Activated naive CD4-positive, alpha-beta T cell treated with anti-CD3 and anti-CD28 coated beads for 36 hours (primary cell): ENCODE data around the gene PLA2G4C. TPM values are rescaled to one million over a fixed set of nuclear protein-coding genes. Genes with fewer than 3 reads are reported as not detected.
"Not testable (repeated sequence)": the region's sequence is repeated elsewhere in the genome, so short reads cannot be mapped to it uniquely, and the experiment has no call there.

Experiments
- CTCF ChIA-PET: fragments of 350-600 bp; sonication (Branson Sonifier 250); formaldehyde crosslinking; loops from one replicate; lab custom pipeline; 2021; ENCODE audit warnings: antibody characterized with exemption; lab: Charles Lee
- DNase-seq: peaks from one replicate; pipeline ENCODE4 v3.0.0-alpha.2; 2020
- H3K27ac Mint-ChIP-seq: one replicate; pipeline ENCODE4 v1.8.0; 2021; ENCODE audit warnings: mild to moderate bottlenecking, mixed read lengths
- H3K27me3 Mint-ChIP-seq: one replicate; pipeline ENCODE4 v1.8.0; 2021; ENCODE audit warnings: low read depth, mixed read lengths
- H3K36me3 Mint-ChIP-seq: one replicate; pipeline ENCODE4 v1.8.0; 2021; ENCODE audit warnings: low read depth, mixed read lengths
- H3K4me1 Mint-ChIP-seq: one replicate; pipeline ENCODE4 v1.8.0; 2021; ENCODE audit warnings: low read depth, mixed read lengths
- H3K4me3 Mint-ChIP-seq: one replicate; pipeline ENCODE4 v1.8.0; 2021; ENCODE audit warnings: mild to moderate bottlenecking, moderate library complexity, mixed read lengths
- H3K9me3 Mint-ChIP-seq: one replicate; pipeline ENCODE4 v1.8.0; 2021; ENCODE audit warnings: mixed read lengths
- intact Hi-C: fragments of 100-400 bp; cut with micrococcal nuclease; formaldehyde crosslinking; loops from one replicate; pipeline ENCODE4 v1.15.1; 2023
- total RNA-seq, 2 experiments: library from RNA; stranded (reverse); gene quantifications; one replicate each; pipeline ENCODE4 v1.2.3, GENCODE V29; 2021

Gene PLA2G4C
- total RNA-seq, 2 experiments from 2014 or later = 8.8 to 9.6 TPM

DNA sequence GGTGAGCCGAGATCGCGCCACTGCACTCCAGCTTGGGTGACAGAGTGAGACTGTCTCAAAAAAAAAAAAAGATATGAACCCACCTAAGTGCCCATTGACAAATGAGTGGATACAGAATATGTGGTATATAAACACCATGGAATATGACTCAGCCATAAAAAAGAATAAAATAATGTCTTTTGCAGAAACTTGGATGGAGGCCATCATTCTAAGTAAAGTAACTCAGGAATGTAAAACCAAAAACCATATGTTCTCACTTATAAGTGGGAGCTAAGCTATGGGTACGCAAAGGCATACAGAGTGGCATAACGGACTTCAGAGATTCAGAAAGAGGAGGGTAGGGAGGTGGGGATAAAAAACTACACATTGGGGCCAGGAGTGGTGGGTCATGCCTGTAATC, 29.5 kb downstream of the PLA2G4C start:
- Mint-ChIP-seq H3K27ac (no peak overlapping the region), H3K4me1 (no peaks in the 10 kb centered on the region), H3K36me3 (no peaks in the 10 kb centered on the region), H3K9me3 (no peaks in the 10 kb centered on the region), H3K27me3 (no peaks in the 10 kb centered on the region), H3K4me3 (no peak overlapping the region)
- no peak for DNase-seq
- CTCF ChIA-PET = interaction anchor here (1.1 kb wide), 1 partner anchor 27 kb away, joined by 3 read pairs; no protein-coding TSS in a partner anchor
- intact Hi-C loops = no loop called here

DNA sequence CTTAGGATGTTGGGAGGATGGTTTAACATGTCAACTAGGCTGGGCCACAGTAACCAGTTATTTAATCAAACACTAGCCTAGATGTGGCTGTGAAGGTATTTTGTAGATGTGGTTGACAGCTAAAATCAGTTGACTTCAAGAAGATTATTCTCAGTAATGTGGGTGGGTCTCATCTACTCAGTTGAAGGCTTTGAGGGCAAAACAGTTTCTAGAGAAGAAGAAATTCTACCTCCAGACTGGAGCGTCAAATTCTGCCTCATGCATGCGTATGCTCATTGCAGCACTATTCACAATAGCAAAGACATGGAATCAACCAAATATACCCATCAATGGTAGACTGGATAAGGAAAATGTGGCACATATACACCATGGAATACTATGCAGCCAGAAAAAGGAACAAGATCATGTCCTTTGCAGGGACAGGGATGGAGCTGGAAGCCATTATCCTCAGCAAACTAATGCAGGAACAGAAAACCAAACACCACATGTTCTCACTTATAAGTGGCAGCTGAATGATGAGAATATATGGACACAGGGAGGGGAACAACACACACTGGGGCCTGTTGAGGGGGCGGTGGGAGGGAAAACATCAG, 40.3 kb downstream of the PLA2G4C start:
- CTCF ChIA-PET = interaction anchor here (0.7 kb wide), 1 partner anchor 47 kb away, joined by 3 read pairs; no protein-coding TSS in a partner anchor
- intact Hi-C loops, H3K4me1 Mint-ChIP-seq, DNase-seq, H3K27me3 Mint-ChIP-seq, H3K4me3 Mint-ChIP-seq, H3K27ac Mint-ChIP-seq, H3K36me3 Mint-ChIP-seq, H3K9me3 Mint-ChIP-seq: not testable (repeated sequence)

DNA sequence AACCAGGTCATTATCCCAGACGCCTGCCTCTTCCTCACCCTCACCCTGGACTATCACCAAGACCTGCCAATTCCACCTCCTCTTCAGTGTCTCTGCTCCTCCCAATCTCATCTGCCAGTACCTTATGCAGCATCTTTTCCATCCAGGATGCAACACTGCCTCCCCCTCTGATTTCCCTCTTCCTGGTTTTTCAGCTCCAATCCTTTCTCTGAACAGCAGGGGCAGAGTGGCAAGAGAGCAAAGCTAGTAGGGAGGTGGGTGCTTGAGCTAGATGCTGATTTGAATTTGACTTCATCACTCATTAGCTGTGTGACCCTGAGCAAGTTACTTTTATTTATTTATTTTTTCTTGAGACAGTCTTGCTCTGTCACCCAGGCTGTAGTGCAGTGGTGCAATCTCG, 41.2 kb downstream of the PLA2G4C start:
- Mint-ChIP-seq H3K4me3 (no peak overlapping the region), H3K9me3 (no peaks in the 10 kb centered on the region), H3K27ac (no peak overlapping the region), H3K27me3 (no peaks in the 10 kb centered on the region), H3K36me3 (peaks cover 6% of the 10 kb centered on the region), H3K4me1 (no peaks in the 10 kb centered on the region)
- CTCF ChIA-PET = interaction anchor here (0.6 kb wide), 1 partner anchor 30 kb away, joined by 4 read pairs; no protein-coding TSS in a partner anchor
- intact Hi-C loops = no loop called here
- no peak for DNase-seq

DNA sequence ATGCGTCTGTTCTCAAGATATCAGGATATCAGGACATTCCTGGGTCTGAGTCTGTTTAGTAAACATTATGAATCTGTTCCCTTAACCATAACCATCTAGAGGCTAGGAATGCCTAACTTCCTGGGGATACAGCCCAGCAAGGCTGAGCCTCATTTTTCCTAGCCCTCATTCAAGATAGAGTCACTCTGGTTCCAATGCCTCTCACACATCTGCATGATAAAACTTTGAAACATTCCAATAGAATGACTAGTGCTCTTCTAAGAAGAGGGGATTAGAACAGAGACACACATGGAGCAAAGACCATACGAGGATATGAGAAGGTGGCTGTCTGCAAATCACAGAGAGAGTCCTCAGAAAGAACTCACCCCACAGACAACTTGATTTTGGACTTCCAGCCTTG, 46.1 kb downstream of the PLA2G4C start:
- intact Hi-C loops = no loop called here
- no peak for DNase-seq
- peaks cover 6% of the 10 kb centered on the region for H3K27me3 Mint-ChIP-seq
- no peak overlapping the region for H3K27ac Mint-ChIP-seq
- H3K4me1 Mint-ChIP-seq = no peaks in the 10 kb centered on the region
- CTCF ChIA-PET = no interaction called here
- no peak overlapping the region for H3K4me3 Mint-ChIP-seq
- no peaks in the 10 kb centered on the region for H3K9me3 Mint-ChIP-seq
- H3K36me3 Mint-ChIP-seq = peaks cover 2% of the 10 kb centered on the region

DNA sequence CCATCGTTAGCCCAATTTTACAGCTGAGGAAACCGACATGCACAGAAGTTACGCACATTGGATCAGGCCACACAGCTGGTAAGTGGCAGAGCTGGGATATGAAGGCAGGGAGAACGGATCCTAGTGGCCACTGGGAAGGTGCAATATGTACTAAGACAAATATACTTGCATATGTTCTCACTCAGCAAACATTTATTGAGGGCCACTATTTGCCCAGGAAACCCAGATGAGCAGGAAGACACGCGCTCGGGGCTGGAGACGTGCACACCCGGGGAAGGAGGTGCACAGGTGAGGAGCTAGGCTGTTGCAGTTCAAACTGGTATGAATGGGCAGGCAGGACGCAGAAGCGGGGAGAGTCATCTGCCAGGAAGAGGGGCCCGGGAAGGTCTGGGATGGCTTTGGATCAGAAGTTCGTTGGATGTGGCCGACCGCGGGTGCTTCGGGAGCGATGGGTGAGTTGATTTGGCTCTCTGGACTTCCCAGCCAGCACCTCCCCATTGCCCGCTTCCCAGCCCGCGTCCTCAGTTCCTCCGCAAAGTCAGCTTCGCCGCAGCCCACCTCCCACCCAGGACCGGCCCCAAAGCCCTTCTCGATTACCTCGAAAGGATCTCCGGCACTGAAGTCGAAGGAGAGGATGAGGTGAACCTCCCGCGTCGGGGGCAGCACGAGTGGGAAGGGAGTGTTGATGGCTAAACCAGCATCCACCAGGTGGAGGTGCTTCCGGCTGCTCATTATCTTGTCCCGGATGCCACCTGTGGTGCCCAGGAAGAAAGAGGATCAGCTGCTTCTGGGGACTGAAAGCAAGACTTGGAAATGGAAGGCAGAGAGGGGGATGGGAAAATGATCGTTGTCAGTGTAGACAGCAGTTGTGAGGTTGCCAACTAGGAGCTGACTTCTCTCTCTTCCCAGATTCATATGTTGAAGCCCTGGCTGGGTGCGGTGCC, 48.9 kb downstream of the PLA2G4C start:
- Mint-ChIP-seq H3K36me3 (no peaks in the 10 kb centered on the region), H3K9me3 (no peaks in the 10 kb centered on the region), H3K4me3 (no peak overlapping the region), H3K27me3 (peaks cover 6% of the 10 kb centered on the region), H3K4me1 (no peaks in the 10 kb centered on the region), H3K27ac (no peak overlapping the region)
- intact Hi-C loops = no loop called here
- CTCF ChIA-PET = interaction anchor here (0.6 kb wide), 1 partner anchor 31 kb away, joined by 3 read pairs; no protein-coding TSS in a partner anchor
- no peak for DNase-seq

DNA sequence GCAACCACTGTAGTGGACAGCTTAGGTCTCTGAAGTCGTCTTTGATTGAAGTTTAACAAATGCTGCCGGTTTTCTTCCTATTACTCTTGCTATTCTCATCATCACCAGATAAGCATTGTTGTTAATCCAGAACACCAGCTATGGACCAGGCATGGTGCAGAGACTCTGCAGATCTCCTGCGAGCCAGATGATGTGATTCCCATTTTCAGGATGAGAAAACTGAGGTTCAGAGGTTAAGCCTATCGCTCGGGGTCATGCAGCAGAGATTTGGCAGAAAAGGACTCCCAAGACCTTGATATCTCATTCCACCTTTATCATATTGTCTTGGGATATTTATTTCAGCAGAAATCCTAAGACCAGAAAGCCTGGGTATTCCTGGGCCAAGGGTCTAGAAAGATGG, 50.2 kb downstream of the PLA2G4C start:
- CTCF ChIA-PET = interaction anchor here (0.6 kb wide), 1 partner anchor 213 kb away, joined by 3 read pairs; no protein-coding TSS in a partner anchor

DNA sequence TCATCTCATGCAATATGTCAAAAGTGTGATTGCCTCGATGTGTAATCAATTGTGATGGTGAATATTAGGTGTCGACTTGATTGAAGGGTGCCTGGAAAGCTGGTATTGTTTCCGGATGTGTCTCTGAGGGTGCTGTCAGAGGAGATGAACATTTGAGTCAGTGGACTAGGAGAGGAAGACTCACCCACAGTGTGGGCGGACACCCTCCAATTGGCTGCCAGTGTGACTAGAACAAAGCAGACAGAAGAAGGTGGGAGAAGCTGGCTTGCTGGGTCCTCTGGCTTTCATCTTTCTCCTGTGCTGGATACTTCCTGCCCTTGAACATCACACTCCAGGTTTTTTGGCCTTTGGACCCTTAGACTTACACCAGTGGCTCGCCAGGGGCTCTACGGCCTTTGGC, 51.3 kb downstream of the PLA2G4C start:
- no peaks in the 10 kb centered on the region for H3K4me1 Mint-ChIP-seq
- H3K4me3 Mint-ChIP-seq = no peak overlapping the region
- intact Hi-C loops = no loop called here
- no peaks in the 10 kb centered on the region for H3K9me3 Mint-ChIP-seq
- no peak overlapping the region for H3K27ac Mint-ChIP-seq
- H3K27me3 Mint-ChIP-seq = peaks cover 6% of the 10 kb centered on the region
- no peaks in the 10 kb centered on the region for H3K36me3 Mint-ChIP-seq
- CTCF ChIA-PET = no interaction called here
- no peak for DNase-seq

More for the DNA sequence above, 50.2 kb downstream of the PLA2G4C start:
- H3K27me3 Mint-ChIP-seq = peaks cover 6% of the 10 kb centered on the region
- H3K27ac Mint-ChIP-seq = no peak overlapping the region
- H3K36me3 Mint-ChIP-seq = no peaks in the 10 kb centered on the region
- no peaks in the 10 kb centered on the region for H3K4me1 Mint-ChIP-seq
- H3K4me3 Mint-ChIP-seq = no peak overlapping the region
- H3K9me3 Mint-ChIP-seq = no peaks in the 10 kb centered on the region
- no peak for DNase-seq
- intact Hi-C loops = no loop called here

DNA sequence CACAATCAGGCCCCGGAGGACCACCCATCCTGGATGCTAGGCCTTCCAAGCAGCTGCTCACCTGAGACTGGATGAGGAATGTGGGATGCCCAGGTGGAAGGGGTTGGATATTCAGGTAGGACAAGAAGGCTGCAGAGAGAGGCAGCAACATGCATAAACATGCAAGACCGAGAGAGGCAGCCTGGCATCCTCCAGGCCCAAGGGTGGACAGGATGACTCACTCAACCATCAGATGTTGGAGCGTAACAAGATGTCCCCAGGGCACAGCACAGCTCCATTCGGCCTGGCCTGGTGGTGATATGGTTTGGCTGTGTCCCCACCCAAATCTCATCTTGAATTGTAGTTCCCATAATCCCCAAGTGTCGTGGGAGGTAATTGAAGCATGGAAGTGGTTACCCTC, 56.8 kb downstream of the PLA2G4C start:
- Mint-ChIP-seq H3K9me3 (no peaks in the 10 kb centered on the region), H3K4me1 (no peaks in the 10 kb centered on the region), H3K27me3 (no peaks in the 10 kb centered on the region), H3K36me3 (peaks cover 1% of the 10 kb centered on the region), H3K4me3 (no peak overlapping the region), H3K27ac (no peak overlapping the region)
- no peak for DNase-seq
- intact Hi-C loops = no loop called here
- CTCF ChIA-PET = no interaction called here

DNA sequence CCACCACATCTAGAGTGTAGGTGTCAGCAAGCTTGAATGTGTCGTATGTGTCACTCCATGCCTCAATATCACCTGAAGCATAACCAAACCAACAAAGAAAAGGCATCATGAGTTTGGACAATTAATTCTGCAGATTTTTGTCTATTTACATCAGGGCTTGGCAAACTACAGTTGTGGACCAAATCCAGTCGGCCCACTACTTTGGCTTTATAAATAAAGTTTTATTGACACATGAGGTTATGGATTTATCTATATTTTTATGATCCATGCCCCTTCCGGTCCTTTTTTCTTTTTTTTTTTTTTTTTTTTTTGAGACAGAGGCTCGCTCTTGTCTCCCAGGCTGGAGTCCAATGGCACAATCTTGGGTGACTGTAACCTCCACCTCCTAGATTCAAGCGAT, 57.5 kb downstream of the PLA2G4C start:
- H3K4me1 Mint-ChIP-seq = no peaks in the 10 kb centered on the region
- H3K27ac Mint-ChIP-seq = no peak overlapping the region
- H3K27me3 Mint-ChIP-seq = no peaks in the 10 kb centered on the region
- DNase-seq = no peak
- intact Hi-C loops = no loop called here
- H3K36me3 Mint-ChIP-seq = peaks cover 1% of the 10 kb centered on the region
- CTCF ChIA-PET = no interaction called here
- H3K9me3 Mint-ChIP-seq = no peaks in the 10 kb centered on the region
- no peak overlapping the region for H3K4me3 Mint-ChIP-seq

DNA sequence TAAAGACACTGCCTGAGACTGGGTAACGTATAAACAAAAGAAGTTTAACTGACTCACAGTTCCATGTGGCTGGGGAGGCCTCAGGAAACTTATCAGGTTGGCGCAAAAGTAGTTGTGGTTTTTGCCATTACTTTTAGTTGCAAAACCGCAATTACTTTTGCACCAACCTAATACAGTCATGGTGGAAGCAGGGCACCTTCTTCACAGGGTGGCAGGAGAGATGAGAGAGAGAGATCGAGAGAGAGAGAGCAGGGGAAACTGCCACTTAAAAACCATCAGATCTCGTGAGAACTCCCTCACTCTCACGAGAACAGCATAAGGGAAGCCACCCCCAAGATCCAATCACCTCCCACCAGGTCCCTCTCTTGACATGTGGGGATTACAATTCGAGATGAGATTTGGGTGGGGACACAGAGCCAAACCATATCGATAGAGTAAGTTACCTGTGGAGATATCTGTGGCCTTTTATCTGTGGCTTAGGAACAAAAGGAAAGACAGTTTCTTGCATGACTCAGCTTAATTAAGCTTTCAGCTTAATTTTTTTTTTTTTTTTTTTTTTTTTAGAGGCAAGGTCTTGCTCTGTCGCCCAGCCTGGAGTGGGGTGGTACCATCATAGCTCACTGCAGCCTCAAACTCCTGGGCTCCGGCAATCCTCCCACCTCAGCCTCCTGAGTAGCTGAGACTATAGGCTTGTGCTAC, 59.1 kb downstream of the PLA2G4C start:
- no peak for DNase-seq
- Mint-ChIP-seq H3K9me3 (no peaks in the 10 kb centered on the region), H3K27me3 (peaks cover 4% of the 10 kb centered on the region), H3K4me3 (no peak overlapping the region), H3K4me1 (no peaks in the 10 kb centered on the region), H3K36me3 (peaks cover 1% of the 10 kb centered on the region), H3K27ac (no peak overlapping the region)
- intact Hi-C loops = no loop called here
- CTCF ChIA-PET = no interaction called here

DNA sequence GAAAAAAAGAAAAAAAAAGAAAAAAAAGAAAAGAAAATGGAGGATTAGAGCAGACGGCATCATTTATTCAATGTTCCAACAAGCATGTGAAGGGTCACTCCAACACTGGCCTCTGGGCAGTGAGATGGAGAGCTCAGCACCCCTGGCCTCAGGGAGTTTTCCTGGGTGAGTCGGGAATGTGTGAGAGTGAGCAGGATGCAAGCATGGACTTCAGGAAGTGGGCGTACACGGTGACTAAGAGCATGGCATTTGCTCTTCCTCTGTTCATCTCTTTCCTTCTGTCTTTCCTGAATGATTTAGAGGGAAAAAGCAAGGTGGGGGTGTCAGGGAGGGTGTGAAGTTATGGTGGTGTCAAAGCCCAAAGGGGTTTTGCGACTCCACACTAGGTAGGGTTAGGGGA, 66.1 kb downstream of the PLA2G4C start:
- peaks cover 26% of the 10 kb centered on the region for H3K27me3 Mint-ChIP-seq
- no peak overlapping the region for H3K27ac Mint-ChIP-seq
- no peaks in the 10 kb centered on the region for H3K36me3 Mint-ChIP-seq
- no peaks in the 10 kb centered on the region for H3K9me3 Mint-ChIP-seq
- DNase-seq = no peak
- H3K4me3 Mint-ChIP-seq = no peak overlapping the region
- H3K4me1 Mint-ChIP-seq = no peaks in the 10 kb centered on the region
- intact Hi-C loops = no loop called here
- CTCF ChIA-PET = no interaction called here

DNA sequence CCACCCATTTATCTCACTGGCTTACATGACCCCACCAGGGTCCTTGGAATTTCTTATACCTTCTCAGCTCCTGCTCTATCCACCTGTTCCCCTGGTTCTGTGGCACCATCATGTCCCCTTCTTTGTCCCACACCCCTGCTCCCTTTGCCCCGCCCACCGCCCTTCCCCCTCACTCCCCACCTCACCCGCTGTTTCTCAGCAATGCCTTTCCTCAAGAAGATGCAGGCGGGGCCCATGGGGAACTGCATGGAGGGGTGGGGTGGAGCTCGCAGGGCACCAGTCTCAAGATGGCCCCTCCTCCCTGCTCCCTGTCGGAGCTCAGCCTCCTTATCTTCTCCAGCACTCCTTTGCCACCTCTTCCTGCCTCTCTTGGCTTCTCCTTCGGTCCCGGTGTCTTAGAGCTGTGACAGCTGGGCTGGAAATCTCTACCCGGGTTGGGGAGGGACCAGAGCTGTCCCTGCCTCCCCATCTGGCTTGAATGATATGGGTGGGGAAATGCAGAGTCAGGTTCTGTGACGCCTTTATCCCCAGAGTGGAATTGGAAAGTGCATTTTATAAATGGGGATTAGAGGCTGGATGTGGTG, 66.8 kb downstream of the PLA2G4C start, which contains the start of gene CABP5:
Gene CABP5, minus strand, starts transcription at position 405 of the 584 bp plus-strand sequence. Its CDS starts 157 bp downstream, at position 248.
- H3K4me3 Mint-ChIP-seq = no peak within 1 kb of the TSS
- no peaks in the 10 kb centered on the region for H3K36me3 Mint-ChIP-seq
- H3K4me1 Mint-ChIP-seq = no peaks in the 10 kb centered on the region
- H3K27me3 Mint-ChIP-seq = peaks cover 33% of the 10 kb centered on the region
- H3K9me3 Mint-ChIP-seq = no peaks in the 10 kb centered on the region
- H3K27ac Mint-ChIP-seq = no peak within 1 kb of the TSS
- no peak for DNase-seq
- intact Hi-C loops = no loop called here
- CTCF ChIA-PET = no interaction called here
